ENCODE results near the gene AHNAK2.
"Not testable (repeated sequence)": the region's sequence is repeated elsewhere in the genome, so short reads cannot be mapped to it uniquely, and the experiment has no call there.

The AHNAK2 gene

GRCh38 chr14:104927432-104927816 lies 50.8 kb downstream of the AHNAK2 start:
- no peak for DNase-seq (ENCODE audit: low read depth)

- no peak for DNase-seq (ENCODE audit: low read depth)
Observed at GRCh38 chr14:104926619-104927431, 51.3 kb downstream of the AHNAK2 start.

- no peak for DNase-seq (ENCODE audit: low read depth)
Observed at GRCh38 chr14:104925855-104926609, 52.1 kb downstream of the AHNAK2 start.

GRCh38 chr14:104925214-104925854 lies 52.8 kb downstream of the AHNAK2 start:
- DNase-seq (ENCODE audit: low read depth), result no peak

- no peak for DNase-seq (ENCODE audit: low read depth)
Observed at GRCh38 chr14:104924421-104925213, 53.6 kb downstream of the AHNAK2 start, which contains the start of gene PLD4. PLD4 (plus strand) TSS chr14:104924879; CDS start chr14:104927141, 2,262 bp downstream.

- DNase-seq (ENCODE audit: low read depth), result no peak
Observed at GRCh38 chr14:104923640-104924420, 54.3 kb downstream of the AHNAK2 start.

- DNase-seq (ENCODE audit: low read depth), result no peak
Observed at GRCh38 chr14:104919993-104920315, 58.2 kb downstream of the AHNAK2 start.

GRCh38 chr14:104919152-104919992 lies 58.8 kb downstream of the AHNAK2 start:
- DNase-seq (ENCODE audit: low read depth), result not testable (repeated sequence)

GRCh38 chr14:104917993-104918392 lies 60.2 kb downstream of the AHNAK2 start:
- DNase-seq (ENCODE audit: low read depth), result no peak

- no peak for DNase-seq (ENCODE audit: low read depth)
Observed at GRCh38 chr14:104917116-104917515, 61.1 kb downstream of the AHNAK2 start.

- no peak for DNase-seq (ENCODE audit: low read depth)
Observed at GRCh38 chr14:104913435-104913834, 64.7 kb downstream of the AHNAK2 start.

GRCh38 chr14:104912053-104912452 lies 66.1 kb downstream of the AHNAK2 start:
- DNase-seq (ENCODE audit: low read depth), result no peak

GRCh38 chr14:104908303-104908702 lies 69.9 kb downstream of the AHNAK2 start:
- no peak for DNase-seq (ENCODE audit: low read depth)

GRCh38 chr14:104905579-104905933 lies 72.6 kb downstream of the AHNAK2 start:
- DNase-seq (ENCODE audit: low read depth), result not testable (repeated sequence)

GRCh38 chr14:104904650-104905578 lies 73.3 kb downstream of the AHNAK2 start:
- not testable (repeated sequence) for DNase-seq (ENCODE audit: low read depth)

- DNase-seq (ENCODE audit: low read depth), result no peak
Observed at GRCh38 chr14:104903990-104904389, 74.2 kb downstream of the AHNAK2 start.

GRCh38 chr14:104900639-104901512 lies 77.3 kb downstream of the AHNAK2 start:
- DNase-seq (ENCODE audit: low read depth), result no peak

GRCh38 chr14:104899781-104900180 lies 78.4 kb downstream of the AHNAK2 start:
- DNase-seq (ENCODE audit: low read depth), result no peak
